IMR-90 (cell line): ENCODE results near the gene GABBR2. TPM values are rescaled to one million over a fixed set of nuclear protein-coding genes. Genes with fewer than 3 reads are reported as not detected.

Source experiments
- ATAC-seq: fragments of 200-7000 bp; cut with Tn5 transposase; 2 replicates; pipeline ENCODE4 v1.9.1; 2020; ENCODE audit warnings: low read depth, mild to moderate bottlenecking, moderate library complexity
- BruUV-seq: library from RNA; stranded (reverse); fragments of 400-500 nt; replicated peaks from 2 replicates; lab custom pipeline; 2021; lab: Mats Ljungman, UMichigan
- CTCF ChIA-PET: fragments of 300-600 bp; formaldehyde crosslinking; extraction: SDS; loops from one replicate; lab custom pipeline; 2021; ENCODE audit warnings: antibody characterized with exemption; lab: Yijun Ruan, JAX
- POLR2A ChIA-PET: fragments of 300-600 bp; sonication (Branson Sonifier 250); formaldehyde crosslinking; loops from one replicate; lab custom pipeline; 2022; ENCODE audit warnings: antibody characterized with exemption; ENCODE audit not compliant: unreplicated experiment; lab: Charles Lee
- DNase-seq: peaks from one replicate; pipeline ENCODE4 v3.0.0; 2013
- H2AFZ ChIP-seq: replicated peaks from 2 replicates; pipeline ENCODE3; 2013; ENCODE audit warnings: low read length, mild to moderate bottlenecking; ENCODE audit not compliant: poor library complexity
- H2AK5ac ChIP-seq: 2 replicates; pipeline ENCODE4 v1.6.1; 2013; ENCODE audit warnings: low read depth, low read length, inconsistent platforms
- H2AK9ac ChIP-seq: replicated peaks from 2 replicates; pipeline ENCODE3; 2013; ENCODE audit warnings: mild to moderate bottlenecking, low read depth, low read length, moderate library complexity; ENCODE audit not compliant: poor library complexity
- H2BK120ac ChIP-seq: 2 replicates; pipeline ENCODE4 v1.6.1; 2013; ENCODE audit warnings: low read depth, low read length, inconsistent platforms
- H2BK15ac ChIP-seq: 3 replicates; pipeline ENCODE4 v1.6.1; 2013; ENCODE audit warnings: low read depth, low read length, inconsistent platforms
- H2BK20ac ChIP-seq: 2 replicates; pipeline ENCODE4 v1.6.1; 2013; ENCODE audit warnings: low read depth, mild to moderate bottlenecking, inconsistent platforms, low read length, moderate library complexity
- H2BK5ac ChIP-seq: 2 replicates; pipeline ENCODE4 v1.6.1; 2013; ENCODE audit warnings: mild to moderate bottlenecking, low read depth, low read length, inconsistent platforms; ENCODE audit not compliant: poor library complexity, severe bottlenecking
- H3K14ac ChIP-seq: replicated peaks from 2 replicates; pipeline ENCODE4 v1.6.1; 2013; ENCODE audit warnings: low read depth, low read length, inconsistent platforms
- H3K18ac ChIP-seq: 2 replicates; pipeline ENCODE4 v1.6.1; 2013; ENCODE audit warnings: low read depth, low read length, control low read depth
- H3K23ac ChIP-seq: 2 replicates; pipeline ENCODE4 v1.6.1; 2013; ENCODE audit warnings: low read depth, low read length, inconsistent platforms
- H3K27ac ChIP-seq: 2 replicates; pipeline ENCODE4 v1.5.1; 2013; ENCODE audit warnings: mild to moderate bottlenecking, control low read depth, low read length; ENCODE audit not compliant: insufficient read depth
- H3K27me3 ChIP-seq: 2 replicates; pipeline ENCODE4 v1.6.1; 2013; ENCODE audit warnings: low read length; ENCODE audit not compliant: control insufficient read depth, insufficient read depth
- H3K36me3 ChIP-seq: 2 replicates; pipeline ENCODE4 v1.6.1; 2013; ENCODE audit warnings: low read length, mixed read lengths; ENCODE audit not compliant: control insufficient read depth, insufficient read depth
- H3K4ac ChIP-seq: 2 replicates; pipeline ENCODE4 v1.6.1; 2013; ENCODE audit warnings: low read depth, low read length, inconsistent platforms
- H3K4me1 ChIP-seq: 2 replicates; pipeline ENCODE4 v1.6.1; 2013; ENCODE audit warnings: low read length, mixed read lengths; ENCODE audit not compliant: control insufficient read depth, insufficient read depth
- H3K4me2 ChIP-seq: 2 replicates; pipeline ENCODE4 v1.6.1; 2013; ENCODE audit warnings: low read depth, mild to moderate bottlenecking, control low read depth, low read length, moderate library complexity
- H3K4me3 ChIP-seq: 2 replicates; pipeline ENCODE4 v1.5.1; 2013; ENCODE audit warnings: low read depth, mild to moderate bottlenecking, control low read depth, low read length, moderate library complexity; ENCODE audit not compliant: insufficient read depth
- H3K56ac ChIP-seq: 2 replicates; pipeline ENCODE4 v1.6.1; 2013; ENCODE audit warnings: low read length, inconsistent platforms; ENCODE audit not compliant: insufficient read depth; ENCODE audit errors: extremely low read depth
- H3K79me1 ChIP-seq, 2 experiments: 2 replicates each; pipeline ENCODE4 v1.6.1; 2013; ENCODE audit warnings: low read length in 2 of 2, inconsistent platforms in 1 of 2, low read depth in 1 of 2
- H3K9ac ChIP-seq: 2 replicates; pipeline ENCODE4 v1.6.1; 2013; ENCODE audit warnings: low read depth, low read length, control low read depth
- H3K9me1 ChIP-seq: 2 replicates; pipeline ENCODE4 v1.6.1; 2013; ENCODE audit warnings: low read length, inconsistent platforms; ENCODE audit not compliant: insufficient read depth
- H3K9me3 ChIP-seq: 2 replicates; pipeline ENCODE4 v1.6.1; 2013; ENCODE audit warnings: low read length; ENCODE audit not compliant: control insufficient read depth, insufficient read depth
- H4K20me1 ChIP-seq: 2 replicates; pipeline ENCODE4 v1.6.1; 2013; ENCODE audit warnings: low read length, inconsistent platforms; ENCODE audit not compliant: insufficient read depth
- H4K5ac ChIP-seq: 2 replicates; pipeline ENCODE4 v1.6.1; 2013; ENCODE audit warnings: mild to moderate bottlenecking, low read depth, low read length, control low read depth
- H4K8ac ChIP-seq, 2 experiments: 2 replicates each; pipeline ENCODE4 v1.6.1; 2013; ENCODE audit warnings: low read depth in 2 of 2, low read length in 2 of 2, control low read depth in 1 of 2, inconsistent platforms in 1 of 2
- H4K91ac ChIP-seq: 2 replicates; pipeline ENCODE4 v1.6.1; 2013; ENCODE audit warnings: low read depth, low read length, inconsistent platforms; ENCODE audit not compliant: insufficient read depth
- CHD1 ChIP-seq: IDR thresholded peaks from 2 replicates; pipeline ENCODE4 v1.6.1; 2012; ENCODE audit warnings: low read depth, low read length, improper control_type of control experiment
- MAFK ChIP-seq: IDR thresholded peaks from 2 replicates; pipeline ENCODE4 v1.6.1; 2012; ENCODE audit warnings: low read depth, low read length, improper control_type of control experiment
- MAZ ChIP-seq: IDR thresholded peaks from 2 replicates; pipeline ENCODE4 v1.6.1; 2012; ENCODE audit warnings: low read depth, mild to moderate bottlenecking, low read length, improper control_type of control experiment, moderate library complexity, borderline replicate concordance
- MXI1 ChIP-seq: IDR thresholded peaks from 2 replicates; pipeline ENCODE4 v1.6.1; 2012; ENCODE audit warnings: low read depth, mild to moderate bottlenecking, low read length, moderate library complexity, borderline replicate concordance
- NFE2L2 ChIP-seq: fragments of 150-350 bp; IDR thresholded peaks from 2 replicates; pipeline ENCODE4 v1.6.1; 2016; ENCODE audit warnings: low read depth, mild to moderate bottlenecking, low read length
- SMC3 ChIP-seq: fragments of 150-350 bp; IDR thresholded peaks from 2 replicates; pipeline ENCODE4 v1.6.1; 2016; ENCODE audit warnings: low read depth, mild to moderate bottlenecking, antibody characterized with exemption, low read length, moderate library complexity
- WGBS, 2 experiments: methylation state at CpG; one replicate each; pipeline versions ENCODE4 v1.1.5 to v1.1.7; 2013; ENCODE audit warnings: missing lambda C conversion rate in 2 of 2; ENCODE audit not compliant: insufficient read length in 1 of 2; ENCODE audit errors: extremely low coverage in 2 of 2; 5-methylcytosine and 5-hydroxymethylcytosine counted together
- dilution Hi-C: fragments of 300-500 bp; cut with HindIII; formaldehyde crosslinking; loops from one replicate; pipeline ENCODE4 v1.14.3; 2018; ENCODE audit warnings: low sequenced_read_pairs; ENCODE audit not compliant: unreplicated experiment
- in situ Hi-C: fragments of 300-500 bp; cut with MboI; formaldehyde crosslinking; loops from 3 replicates; pipeline ENCODE4 v1.14.3; 2019; ENCODE audit warnings: low sequenced_read_pairs, inconsistent platforms, mixed read lengths
- intact Hi-C: fragments of 100-400 bp; cut with micrococcal nuclease; formaldehyde crosslinking; loops from 2 replicates; pipeline ENCODE4 v1.10.0; 2022
- polyA plus RNA-seq, 3 experiments: library from polyadenylated mRNA; depleted of rRNA; stranded (reverse); fragments of >200 nt; gene quantifications; 2 replicates each; pipeline ENCODE4 v1.2.3, GENCODE V29; 2012; ENCODE audit warnings: low replicate concordance in 1 of 3
- total RNA-seq: library from RNA; depleted of rRNA; stranded (reverse); fragments of >200 nt; gene quantifications from 2 replicates; pipeline ENCODE4 v1.2.3, GENCODE V29; 2012

GABBR2 gene
- total and polyA plus RNA-seq, 2 of the 4 experiments (the other 2 are of a cell fraction), result 14.2 to 20.3 TPM

DNA sequence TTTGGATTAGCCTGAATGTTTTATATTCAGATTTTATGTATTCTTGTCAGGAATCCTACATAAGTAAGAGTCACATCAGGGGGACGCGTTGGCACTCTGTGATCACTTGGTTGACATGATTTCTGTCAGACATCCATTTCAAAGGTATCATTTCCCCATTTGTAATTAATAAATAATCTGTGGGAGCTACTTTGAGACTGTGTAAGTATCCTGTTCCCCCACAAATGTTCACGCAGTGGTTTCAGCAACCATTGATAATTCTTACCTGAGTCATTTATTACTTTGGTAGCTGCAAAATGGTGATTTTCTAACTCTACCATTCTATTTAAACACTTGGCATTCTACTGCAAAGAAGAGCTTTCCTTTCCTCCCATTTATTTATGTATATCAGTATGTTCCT, 396.4 kb downstream of the GABBR2 start:
- intact Hi-C loops, result loop anchor here (10.0 kb wide), 1 partner anchor 242 kb away; no protein-coding TSS in a partner anchor

More for the DNA sequence above, 396.4 kb downstream of the GABBR2 start:
- Histone ChIP-seq H3K14ac (no peak overlapping the region), H3K9me1 (peaks cover 15% of the 10 kb centered on the region), H2AK9ac (no peak overlapping the region), H2BK120ac (no peak overlapping the region), H2AK5ac (no peak overlapping the region), H4K8ac (no peak overlapping the region), H3K79me1 (peaks cover 0 to 38% of the 10 kb centered on the region in 2 experiments; a peak in 2 of 4 replicates), H3K9me3 (no peaks in the 10 kb centered on the region), H4K91ac (no peak overlapping the region), H3K4me2 (no peak overlapping the region), H3K27me3 (no peaks in the 10 kb centered on the region), H2BK15ac (no peak overlapping the region), H3K36me3 (peaks cover 1% of the 10 kb centered on the region; the same call in 1 of the 2 replicates), H3K4me1 (peaks cover 20% of the 10 kb centered on the region), H3K27ac (no peak overlapping the region), H4K20me1 (0 out of 2 replicates have a peak, but pooled peaks cover 3% of the 10 kb centered on the region), H2BK5ac (no peak overlapping the region), H2AFZ (no peak overlapping the region), H3K18ac (no peak overlapping the region), H3K23ac (no peak overlapping the region), H2BK20ac (no peak overlapping the region), H3K56ac (no peak overlapping the region), H3K9ac (no peak overlapping the region), H3K4ac (no peak overlapping the region), H4K5ac (no peak overlapping the region), H3K4me3 (no peak overlapping the region)
- BruUV-seq, result no TSS peak
- ChIA-PET POLR2A (no interaction called here), CTCF (interaction anchor here (1.3 kb wide), 1 partner anchor 462 kb away, joined by 3 read pairs; no protein-coding TSS in a partner anchor)
- in situ Hi-C loops (no loop called here), dilution Hi-C loops (no loop called here)
- DNase-seq (no peak), ATAC-seq (no peak)
- TF ChIP-seq MXI1 (no peak), CHD1 (no peak), MAZ (no peak), SMC3 (no peak), MAFK (no peak), NFE2L2 (no peak)
- no CpG with 5 or more reads among the region's 3 CpGs for WGBS, 2 experiments
